ENCODE results near the gene SDC4.

Gene SDC4

GRCh38 chr20:45325371-45325770 is 22.9 kb downstream of the SDC4 start:
- H3K9me3 ChIP-seq (ENCODE audit: control insufficient read depth, insufficient read depth, low read length): no peaks in the 10 kb centered on the region
- peaks cover 5% of the 10 kb centered on the region for H3K4me1 ChIP-seq (ENCODE audit: control insufficient read depth, insufficient read depth, low read length)
- H3K4me3 ChIP-seq (ENCODE audit: low read depth, low read length): no peak overlapping the region
- no peaks in the 10 kb centered on the region for H3K27me3 ChIP-seq (ENCODE audit: control insufficient read depth, insufficient read depth, low read length)
- no peak overlapping the region for H3K9ac ChIP-seq (ENCODE audit: low read depth, low read length)
- H3K36me3 ChIP-seq (ENCODE audit: control insufficient read depth, insufficient read depth, low read length): peaks cover 30% of the 10 kb centered on the region

GRCh38 chr20:45323731-45324130 is 24.5 kb downstream of the SDC4 start:
- Histone ChIP-seq H3K9ac (ENCODE audit: low read depth, low read length) (no peak overlapping the region), H3K4me1 (ENCODE audit: control insufficient read depth, insufficient read depth, low read length) (peaks cover 5% of the 10 kb centered on the region), H3K27me3 (ENCODE audit: control insufficient read depth, insufficient read depth, low read length) (no peaks in the 10 kb centered on the region), H3K4me3 (ENCODE audit: low read depth, low read length) (no peak overlapping the region), H3K9me3 (ENCODE audit: control insufficient read depth, insufficient read depth, low read length) (no peaks in the 10 kb centered on the region), H3K36me3 (ENCODE audit: control insufficient read depth, insufficient read depth, low read length) (peaks cover 13% of the 10 kb centered on the region)

- peaks cover 5% of the 10 kb centered on the region for H3K4me1 ChIP-seq (ENCODE audit: control insufficient read depth, insufficient read depth, low read length)
- no peaks in the 10 kb centered on the region for H3K27me3 ChIP-seq (ENCODE audit: control insufficient read depth, insufficient read depth, low read length)
- no peak overlapping the region for H3K9ac ChIP-seq (ENCODE audit: low read depth, low read length)
- no peaks in the 10 kb centered on the region for H3K9me3 ChIP-seq (ENCODE audit: control insufficient read depth, insufficient read depth, low read length)
- peaks cover 10% of the 10 kb centered on the region for H3K36me3 ChIP-seq (ENCODE audit: control insufficient read depth, insufficient read depth, low read length)
- H3K4me3 ChIP-seq (ENCODE audit: low read depth, low read length): no peak overlapping the region
These were observed 25.3 kb downstream of the SDC4 start for GRCh38 chr20:45322952-45323383.

- no peaks in the 10 kb centered on the region for H3K9me3 ChIP-seq (ENCODE audit: control insufficient read depth, insufficient read depth, low read length)
- no peak overlapping the region for H3K9ac ChIP-seq (ENCODE audit: low read depth, low read length)
- H3K4me3 ChIP-seq (ENCODE audit: low read depth, low read length): no peak overlapping the region
- H3K27me3 ChIP-seq (ENCODE audit: control insufficient read depth, insufficient read depth, low read length): no peaks in the 10 kb centered on the region
- peaks cover 5% of the 10 kb centered on the region for H3K4me1 ChIP-seq (ENCODE audit: control insufficient read depth, insufficient read depth, low read length)
- no peaks in the 10 kb centered on the region for H3K36me3 ChIP-seq (ENCODE audit: control insufficient read depth, insufficient read depth, low read length)
These were observed 27.2 kb downstream of the SDC4 start for GRCh38 chr20:45320948-45321595.

GRCh38 chr20:45318948-45319347 is 29.3 kb downstream of the SDC4 start:
- no peaks in the 10 kb centered on the region for H3K9me3 ChIP-seq (ENCODE audit: control insufficient read depth, insufficient read depth, low read length)
- H3K27me3 ChIP-seq (ENCODE audit: control insufficient read depth, insufficient read depth, low read length): no peaks in the 10 kb centered on the region
- H3K4me1 ChIP-seq (ENCODE audit: control insufficient read depth, insufficient read depth, low read length): peaks cover 5% of the 10 kb centered on the region
- H3K36me3 ChIP-seq (ENCODE audit: control insufficient read depth, insufficient read depth, low read length): no peaks in the 10 kb centered on the region
- no peak overlapping the region for H3K4me3 ChIP-seq (ENCODE audit: low read depth, low read length)
- H3K9ac ChIP-seq (ENCODE audit: low read depth, low read length): no peak overlapping the region

GRCh38 chr20:45318386-45318939 is 29.8 kb downstream of the SDC4 start:
- Histone ChIP-seq H3K4me1 (ENCODE audit: control insufficient read depth, insufficient read depth, low read length) (peaks cover 5% of the 10 kb centered on the region), H3K4me3 (ENCODE audit: low read depth, low read length) (no peak overlapping the region), H3K27me3 (ENCODE audit: control insufficient read depth, insufficient read depth, low read length) (no peaks in the 10 kb centered on the region), H3K9me3 (ENCODE audit: control insufficient read depth, insufficient read depth, low read length) (no peaks in the 10 kb centered on the region), H3K9ac (ENCODE audit: low read depth, low read length) (no peak overlapping the region), H3K36me3 (ENCODE audit: control insufficient read depth, insufficient read depth, low read length) (no peaks in the 10 kb centered on the region)

GRCh38 chr20:45317826-45318225 is 30.4 kb downstream of the SDC4 start:
- H3K4me3 ChIP-seq (ENCODE audit: low read depth, low read length): no peak overlapping the region
- no peaks in the 10 kb centered on the region for H3K9me3 ChIP-seq (ENCODE audit: control insufficient read depth, insufficient read depth, low read length)
- no peak overlapping the region for H3K9ac ChIP-seq (ENCODE audit: low read depth, low read length)
- H3K27me3 ChIP-seq (ENCODE audit: control insufficient read depth, insufficient read depth, low read length): no peaks in the 10 kb centered on the region
- peaks cover 1% of the 10 kb centered on the region for H3K4me1 ChIP-seq (ENCODE audit: control insufficient read depth, insufficient read depth, low read length)
- H3K36me3 ChIP-seq (ENCODE audit: control insufficient read depth, insufficient read depth, low read length): no peaks in the 10 kb centered on the region

- Histone ChIP-seq H3K4me1 (ENCODE audit: control insufficient read depth, insufficient read depth, low read length) (no peaks in the 10 kb centered on the region), H3K9ac (ENCODE audit: low read depth, low read length) (no peak overlapping the region), H3K4me3 (ENCODE audit: low read depth, low read length) (no peak overlapping the region), H3K9me3 (ENCODE audit: control insufficient read depth, insufficient read depth, low read length) (no peaks in the 10 kb centered on the region), H3K36me3 (ENCODE audit: control insufficient read depth, insufficient read depth, low read length) (no peaks in the 10 kb centered on the region), H3K27me3 (ENCODE audit: control insufficient read depth, insufficient read depth, low read length) (peaks cover under 1% of the 10 kb centered on the region)
These were observed 31.8 kb downstream of the SDC4 start for GRCh38 chr20:45316150-45317080.

- H3K27me3 ChIP-seq (ENCODE audit: control insufficient read depth, insufficient read depth, low read length): peaks cover 7% of the 10 kb centered on the region
- H3K9ac ChIP-seq (ENCODE audit: low read depth, low read length): no peak overlapping the region
- no peak overlapping the region for H3K4me3 ChIP-seq (ENCODE audit: low read depth, low read length)
- H3K9me3 ChIP-seq (ENCODE audit: control insufficient read depth, insufficient read depth, low read length): no peaks in the 10 kb centered on the region
- no peaks in the 10 kb centered on the region for H3K36me3 ChIP-seq (ENCODE audit: control insufficient read depth, insufficient read depth, low read length)
- no peaks in the 10 kb centered on the region for H3K4me1 ChIP-seq (ENCODE audit: control insufficient read depth, insufficient read depth, low read length)
These were observed 32.6 kb downstream of the SDC4 start for GRCh38 chr20:45315672-45316071.

GRCh38 chr20:45313943-45314342 is 34.3 kb downstream of the SDC4 start:
- Histone ChIP-seq H3K4me3 (ENCODE audit: low read depth, low read length) (no peak overlapping the region), H3K9ac (ENCODE audit: low read depth, low read length) (no peak overlapping the region), H3K9me3 (ENCODE audit: control insufficient read depth, insufficient read depth, low read length) (no peaks in the 10 kb centered on the region), H3K4me1 (ENCODE audit: control insufficient read depth, insufficient read depth, low read length) (no peaks in the 10 kb centered on the region), H3K36me3 (ENCODE audit: control insufficient read depth, insufficient read depth, low read length) (no peaks in the 10 kb centered on the region), H3K27me3 (ENCODE audit: control insufficient read depth, insufficient read depth, low read length) (peaks cover 8% of the 10 kb centered on the region)

GRCh38 chr20:45313065-45313695 is 35.0 kb downstream of the SDC4 start:
- H3K4me3 ChIP-seq (ENCODE audit: low read depth, low read length): no peak overlapping the region
- H3K27me3 ChIP-seq (ENCODE audit: control insufficient read depth, insufficient read depth, low read length): peaks cover 8% of the 10 kb centered on the region
- H3K9ac ChIP-seq (ENCODE audit: low read depth, low read length): no peak overlapping the region
- H3K4me1 ChIP-seq (ENCODE audit: control insufficient read depth, insufficient read depth, low read length): peaks cover 2% of the 10 kb centered on the region
- no peaks in the 10 kb centered on the region for H3K9me3 ChIP-seq (ENCODE audit: control insufficient read depth, insufficient read depth, low read length)
- H3K36me3 ChIP-seq (ENCODE audit: control insufficient read depth, insufficient read depth, low read length): no peaks in the 10 kb centered on the region
